DND-41 (cell line): ENCODE measurements around the gene RACGAP1.

Experiments used
- ATAC-seq: fragments of 200-7000 bp; cut with Tn5 transposase; 3 replicates; pipeline ENCODE4 v1.9.1; 2021; ENCODE audit warnings: low read depth; ENCODE audit not compliant: insufficient read depth
- DNase-seq: peaks from one replicate; pipeline ENCODE4 v3.0.0-alpha.2; 2020
- H2AFZ ChIP-seq: 2 replicates; pipeline ENCODE4 v1.6.0; 2012; ENCODE audit warnings: low read depth, low read length
- H3K27ac ChIP-seq: 2 replicates; pipeline ENCODE4 v1.5.1; 2012; ENCODE audit warnings: low read length, inconsistent platforms
- H3K27me3 ChIP-seq: fragments of 200-600 bp; sonication (generic); 2 replicates; pipeline ENCODE4 v1.6.0; 2012; ENCODE audit warnings: low read length, mild to moderate bottlenecking, inconsistent platforms; ENCODE audit not compliant: insufficient read depth, poor library complexity
- H3K36me3 ChIP-seq: 2 replicates; pipeline ENCODE4 v1.5.1; 2012; ENCODE audit warnings: low read length, inconsistent platforms; ENCODE audit not compliant: insufficient read depth
- H3K4me1 ChIP-seq: 2 replicates; pipeline ENCODE4 v1.5.1; 2012; ENCODE audit warnings: mild to moderate bottlenecking, low read length; ENCODE audit not compliant: insufficient read depth
- H3K4me2 ChIP-seq: 2 replicates; pipeline ENCODE4 v1.6.0; 2012; ENCODE audit warnings: mild to moderate bottlenecking, moderate library complexity, low read length, inconsistent platforms; ENCODE audit not compliant: insufficient read depth
- H3K4me3 ChIP-seq, 2 experiments: fragments of 200-600 bp in 1 of 2; shearing (Covaris generic) in 1 of 2; 2 replicates each; pipeline ENCODE4 v1.5.1; 2012 to 2016; ENCODE audit warnings: inconsistent platforms in 2 of 2, low read length in 2 of 2, mild to moderate bottlenecking in 2 of 2, low read depth in 1 of 2, moderate library complexity in 1 of 2
- H3K79me2 ChIP-seq: 2 replicates; pipeline ENCODE4 v1.6.0; 2012; ENCODE audit warnings: low read length, inconsistent platforms; ENCODE audit not compliant: insufficient read depth
- H3K9ac ChIP-seq: 2 replicates; pipeline ENCODE4 v1.6.0; 2012; ENCODE audit warnings: low read depth, mild to moderate bottlenecking, inconsistent platforms, low read length, moderate library complexity
- H3K9me3 ChIP-seq: 2 replicates; pipeline ENCODE4 v1.5.1; 2012; ENCODE audit warnings: low read length, moderate library complexity, mild to moderate bottlenecking, inconsistent platforms; ENCODE audit not compliant: insufficient read depth, severe bottlenecking
- H4K20me1 ChIP-seq: 2 replicates; pipeline ENCODE4 v1.6.0; 2012; ENCODE audit warnings: low read length; ENCODE audit not compliant: insufficient read depth
- EZH2 ChIP-seq: IDR thresholded peaks from 3 replicates; pipeline ENCODE4 v1.6.1; 2012; ENCODE audit warnings: borderline replicate concordance, low read depth, mild to moderate bottlenecking, moderate library complexity, low read length, inconsistent platforms; ENCODE audit not compliant: severe bottlenecking
- TF ChIP-seq, protein P1 (sequence below): IDR thresholded peaks from 2 replicates; pipeline ENCODE4 v1.5.1; 2012; ENCODE audit warnings: borderline replicate concordance, low read length, moderate library complexity, mild to moderate bottlenecking; ENCODE audit not compliant: poor library complexity, severe bottlenecking; ENCODE audit errors: extremely low read depth

The RACGAP1 gene

DNA sequence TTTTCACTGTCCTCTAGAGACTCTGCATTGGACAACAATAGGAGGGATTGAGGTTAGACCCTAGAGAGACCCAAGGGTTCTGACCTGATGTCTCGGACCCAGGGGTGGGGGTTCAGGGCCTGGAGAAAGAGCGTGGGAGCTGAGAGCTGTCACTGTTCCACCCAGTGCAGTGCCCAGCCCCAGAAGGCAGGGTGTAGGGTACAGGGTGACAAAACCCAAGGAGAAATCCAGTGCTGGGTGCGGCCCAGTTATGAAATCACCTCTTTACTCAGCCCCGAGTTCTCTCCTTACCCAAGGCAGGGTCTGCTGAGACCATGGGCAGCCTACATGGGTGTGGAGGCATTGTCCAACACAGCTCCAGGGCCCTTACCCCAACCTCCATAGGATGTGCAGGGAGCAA, 72.1 kb downstream of the RACGAP1 start:
- Histone ChIP-seq H3K4me2 (no peak overlapping the region), H3K27me3 (no peaks in the 10 kb centered on the region), H3K27ac (no peak overlapping the region), H3K79me2 (no peaks in the 10 kb centered on the region), H3K9ac (no peak overlapping the region), H3K4me3 (no peak overlapping the region), H3K9me3 (no peaks in the 10 kb centered on the region), H3K36me3 (no peaks in the 10 kb centered on the region), H4K20me1 (no peaks in the 10 kb centered on the region), H2AFZ (no peak overlapping the region), H3K4me1 (no peaks in the 10 kb centered on the region)
- DNase-seq (no peak), ATAC-seq (no peak)
- TF ChIP-seq, protein P1, sequence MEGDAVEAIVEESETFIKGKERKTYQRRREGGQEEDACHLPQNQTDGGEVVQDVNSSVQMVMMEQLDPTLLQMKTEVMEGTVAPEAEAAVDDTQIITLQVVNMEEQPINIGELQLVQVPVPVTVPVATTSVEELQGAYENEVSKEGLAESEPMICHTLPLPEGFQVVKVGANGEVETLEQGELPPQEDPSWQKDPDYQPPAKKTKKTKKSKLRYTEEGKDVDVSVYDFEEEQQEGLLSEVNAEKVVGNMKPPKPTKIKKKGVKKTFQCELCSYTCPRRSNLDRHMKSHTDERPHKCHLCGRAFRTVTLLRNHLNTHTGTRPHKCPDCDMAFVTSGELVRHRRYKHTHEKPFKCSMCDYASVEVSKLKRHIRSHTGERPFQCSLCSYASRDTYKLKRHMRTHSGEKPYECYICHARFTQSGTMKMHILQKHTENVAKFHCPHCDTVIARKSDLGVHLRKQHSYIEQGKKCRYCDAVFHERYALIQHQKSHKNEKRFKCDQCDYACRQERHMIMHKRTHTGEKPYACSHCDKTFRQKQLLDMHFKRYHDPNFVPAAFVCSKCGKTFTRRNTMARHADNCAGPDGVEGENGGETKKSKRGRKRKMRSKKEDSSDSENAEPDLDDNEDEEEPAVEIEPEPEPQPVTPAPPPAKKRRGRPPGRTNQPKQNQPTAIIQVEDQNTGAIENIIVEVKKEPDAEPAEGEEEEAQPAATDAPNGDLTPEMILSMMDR: no peak
- no peak for TF ChIP-seq EZH2

DNA sequence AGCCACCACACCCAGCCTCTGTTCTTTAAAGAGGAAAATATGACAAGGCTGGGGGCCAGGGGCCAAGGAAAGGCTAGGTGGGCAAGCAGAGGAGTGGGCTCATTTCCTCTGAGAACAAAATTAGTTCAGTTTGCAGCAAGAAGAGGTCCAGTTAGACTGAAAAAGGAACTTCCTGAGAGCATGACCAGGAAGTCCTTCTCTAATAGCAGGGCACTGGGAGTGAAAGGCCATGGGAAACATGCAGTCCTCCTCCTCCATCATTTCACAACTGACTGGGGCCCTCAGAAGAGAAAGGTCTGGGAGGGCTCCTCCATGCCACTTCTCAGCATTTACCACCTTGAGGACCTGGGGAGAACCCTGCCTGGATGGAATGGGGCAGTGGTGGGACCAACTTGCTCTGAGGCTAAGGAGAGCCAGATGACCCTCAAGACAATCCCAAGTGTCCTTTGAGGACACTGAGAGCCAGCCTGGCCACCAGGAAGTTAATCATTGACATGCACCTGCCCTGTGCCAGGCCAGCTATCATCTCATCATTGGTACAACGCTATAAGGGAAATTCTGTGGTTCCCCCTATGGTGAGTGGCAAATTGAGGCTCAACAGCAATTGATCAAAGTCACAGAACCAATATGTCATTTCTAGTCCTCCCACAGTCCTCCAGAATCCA, 72.8 kb downstream of the RACGAP1 start:
- H3K27me3 ChIP-seq: no peaks in the 10 kb centered on the region
- no peak overlapping the region for H3K4me2 ChIP-seq
- DNase-seq (no peak), ATAC-seq (no peak)
- no peak overlapping the region for H2AFZ ChIP-seq
- no peaks in the 10 kb centered on the region for H4K20me1 ChIP-seq
- no peaks in the 10 kb centered on the region for H3K79me2 ChIP-seq
- H3K9me3 ChIP-seq: no peaks in the 10 kb centered on the region
- H3K9ac ChIP-seq: no peak overlapping the region
- TF ChIP-seq EZH2: no peak
- TF ChIP-seq, protein P1: no peak
- H3K4me1 ChIP-seq: no peaks in the 10 kb centered on the region
- H3K36me3 ChIP-seq: no peaks in the 10 kb centered on the region
- H3K27ac ChIP-seq: no peak overlapping the region
- H3K4me3 ChIP-seq: no peak overlapping the region

DNA sequence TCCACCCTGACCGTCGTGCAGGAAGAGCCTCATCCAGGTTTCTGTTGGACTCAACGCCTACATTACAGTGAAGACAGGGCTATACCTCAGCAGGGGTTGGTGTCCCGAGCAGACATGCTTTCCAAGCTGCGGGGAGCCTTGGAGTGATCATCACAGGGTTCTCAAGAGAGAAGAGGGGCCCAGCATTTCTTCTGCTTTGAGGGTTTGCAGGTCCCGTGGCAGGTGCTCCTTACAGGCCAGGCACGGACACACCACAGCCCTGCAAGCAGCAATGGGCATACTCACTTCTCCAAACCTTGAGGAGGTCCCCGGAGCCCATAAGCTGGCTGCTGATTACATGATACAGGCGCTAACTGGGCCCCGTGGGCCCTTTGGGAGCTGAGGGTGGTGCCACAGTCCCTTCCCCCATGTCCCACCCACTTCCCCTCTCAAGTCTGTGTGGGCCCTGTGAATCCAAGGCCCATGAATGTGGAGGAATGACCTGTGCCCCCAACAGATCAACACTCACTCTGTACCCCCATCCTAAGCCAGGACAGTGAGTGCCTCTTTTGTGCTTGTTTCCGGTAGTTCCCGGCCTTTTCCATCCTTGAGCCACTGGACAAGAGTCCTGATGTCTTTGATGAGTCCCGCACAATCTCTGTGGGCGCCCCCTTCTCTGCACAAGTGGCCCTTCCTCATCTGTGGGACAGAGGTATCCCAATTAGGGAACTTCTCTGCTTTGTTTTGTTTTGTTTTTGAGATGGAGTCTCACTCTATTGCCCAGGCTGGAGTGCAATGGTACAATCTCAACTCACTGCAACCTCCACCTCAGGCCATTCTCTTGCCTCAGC, 73.7 kb downstream of the RACGAP1 start:
- Histone ChIP-seq H3K27ac (no peak overlapping the region), H3K36me3 (no peaks in the 10 kb centered on the region), H2AFZ (no peak overlapping the region), H3K9ac (no peak overlapping the region), H3K9me3 (no peaks in the 10 kb centered on the region), H3K4me2 (no peak overlapping the region), H4K20me1 (no peaks in the 10 kb centered on the region), H3K4me1 (no peaks in the 10 kb centered on the region), H3K4me3 (no peak overlapping the region), H3K27me3 (no peaks in the 10 kb centered on the region), H3K79me2 (no peaks in the 10 kb centered on the region)
- TF ChIP-seq, protein P1: no peak
- TF ChIP-seq EZH2: no peak
- DNase-seq (no peak), ATAC-seq (no peak)
